T47D (cell line): ENCODE results near the gene DENND1A.

Experiments used
- DNase-seq, 2 experiments: peaks; one replicate each; pipeline versions ENCODE4 v3.0.0 to v3.0.0-alpha.2; 2011 to 2012; ENCODE audit warnings: low read depth in 1 of 2, low spot score in 1 of 2
- JUND ChIP-seq: IDR thresholded peaks from 2 replicates; pipeline ENCODE4 v1.6.1; 2012; ENCODE audit warnings: low read depth
- in situ Hi-C: cut with HindIII; loops from 2 replicates; pipeline ENCODE4 v1.10.0; 2016; ENCODE audit warnings: low sequenced_read_pairs, low pct_unique_long_range_greater_than_20kb

The DENND1A gene

DNA sequence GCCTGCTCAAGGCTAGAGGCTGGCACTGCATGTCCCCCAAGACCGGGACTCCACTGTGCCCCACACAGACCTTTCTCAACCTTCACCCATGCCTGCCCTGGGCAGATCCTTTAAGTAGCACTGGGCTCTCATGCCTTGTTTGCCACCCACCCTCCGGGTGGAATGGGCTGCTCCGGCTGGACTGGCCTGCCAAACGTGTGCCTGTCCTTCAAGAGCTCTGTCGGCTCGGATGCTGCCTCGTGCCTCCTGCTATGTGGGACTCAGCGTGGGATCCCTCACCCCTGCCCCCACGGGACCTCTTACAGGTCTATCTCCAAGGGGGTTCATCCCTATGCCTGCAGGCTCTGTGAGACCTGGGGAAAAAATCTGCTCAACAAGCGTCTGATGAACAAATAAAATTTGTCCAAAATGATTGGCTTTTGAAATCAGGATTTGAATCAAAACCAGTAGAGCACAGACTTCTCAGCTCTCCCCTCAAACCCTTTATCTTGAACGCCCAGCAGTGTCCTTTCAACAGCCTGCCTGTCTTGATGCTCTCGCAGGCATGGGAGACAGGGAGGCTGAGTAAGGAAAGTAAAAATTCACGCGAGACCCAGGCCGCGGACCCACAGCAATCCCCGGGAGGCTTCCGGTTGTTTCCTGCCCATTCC lies 517.6 kb downstream of the DENND1A start:
- TF ChIP-seq JUND = no peak
- in situ Hi-C loops = no loop called here
- no peak for DNase-seq

DNA sequence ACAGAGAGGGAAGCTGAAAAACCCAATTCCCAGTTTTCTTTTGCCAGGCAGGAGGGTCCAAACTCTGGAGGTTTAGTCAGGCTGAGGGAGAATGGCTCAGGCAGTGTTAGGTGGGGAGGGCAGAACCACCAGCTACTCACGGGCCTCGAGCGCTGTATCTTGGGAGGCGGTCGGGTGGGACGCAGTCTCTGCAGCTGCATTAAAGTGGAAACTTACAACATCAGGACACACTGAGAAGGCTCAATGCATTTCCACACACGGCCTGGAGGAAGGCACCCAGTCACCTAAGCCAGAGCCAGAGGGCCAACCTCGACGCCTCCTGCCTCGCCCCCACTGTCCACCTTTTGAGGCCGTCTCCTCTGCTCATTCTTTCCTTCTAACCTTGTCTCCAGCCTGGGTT lies 518.3 kb downstream of the DENND1A start:
- no peak for DNase-seq
- in situ Hi-C loops = no loop called here
- TF ChIP-seq JUND = no peak

GRCh38 chr9:123411191-123411590 lies 518.7 kb downstream of the DENND1A start:
- in situ Hi-C loops = no loop called here
- no peak for DNase-seq
- no peak for TF ChIP-seq JUND

- in situ Hi-C loops = no loop called here
- TF ChIP-seq JUND = no peak
- no peak for DNase-seq
Measured at GRCh38 chr9:123410281-123410910, 519.5 kb downstream of the DENND1A start.

- no peak for DNase-seq
- no peak for TF ChIP-seq JUND
- in situ Hi-C loops = no loop called here
Measured at GRCh38 chr9:123408313-123409262, 521.3 kb downstream of the DENND1A start.

- no peak for TF ChIP-seq JUND
- no peak for DNase-seq
- in situ Hi-C loops = no loop called here
Measured at GRCh38 chr9:123407217-123407851, 522.6 kb downstream of the DENND1A start.

GRCh38 chr9:123406691-123407216 lies 523.2 kb downstream of the DENND1A start:
- no peak for TF ChIP-seq JUND
- in situ Hi-C loops = no loop called here
- DNase-seq = no peak

DNA sequence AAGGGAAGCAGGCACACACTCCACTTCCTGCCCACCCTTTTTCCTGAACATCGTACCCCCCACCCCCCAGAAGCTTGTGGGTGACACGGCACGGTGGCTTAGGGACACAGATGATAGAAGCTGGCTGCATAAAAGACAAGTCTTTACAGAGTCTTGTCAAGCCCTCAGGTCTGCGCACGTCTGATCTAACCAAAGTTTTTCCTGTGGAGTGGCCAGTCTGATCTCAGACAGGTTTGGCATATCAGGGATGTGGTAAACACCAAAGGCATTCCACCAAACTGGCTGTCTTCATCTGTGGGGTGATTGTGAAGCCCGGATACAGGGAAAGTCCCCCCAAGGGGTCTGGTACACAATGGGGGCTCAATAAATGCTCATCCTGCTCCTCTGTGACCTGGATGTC lies 523.9 kb downstream of the DENND1A start:
- no peak for DNase-seq
- no peak for TF ChIP-seq JUND
- in situ Hi-C loops = no loop called here

- DNase-seq = no peak
- in situ Hi-C loops = no loop called here
- no peak for TF ChIP-seq JUND
Measured at GRCh38 chr9:123402981-123403509, 526.9 kb downstream of the DENND1A start.

DNA sequence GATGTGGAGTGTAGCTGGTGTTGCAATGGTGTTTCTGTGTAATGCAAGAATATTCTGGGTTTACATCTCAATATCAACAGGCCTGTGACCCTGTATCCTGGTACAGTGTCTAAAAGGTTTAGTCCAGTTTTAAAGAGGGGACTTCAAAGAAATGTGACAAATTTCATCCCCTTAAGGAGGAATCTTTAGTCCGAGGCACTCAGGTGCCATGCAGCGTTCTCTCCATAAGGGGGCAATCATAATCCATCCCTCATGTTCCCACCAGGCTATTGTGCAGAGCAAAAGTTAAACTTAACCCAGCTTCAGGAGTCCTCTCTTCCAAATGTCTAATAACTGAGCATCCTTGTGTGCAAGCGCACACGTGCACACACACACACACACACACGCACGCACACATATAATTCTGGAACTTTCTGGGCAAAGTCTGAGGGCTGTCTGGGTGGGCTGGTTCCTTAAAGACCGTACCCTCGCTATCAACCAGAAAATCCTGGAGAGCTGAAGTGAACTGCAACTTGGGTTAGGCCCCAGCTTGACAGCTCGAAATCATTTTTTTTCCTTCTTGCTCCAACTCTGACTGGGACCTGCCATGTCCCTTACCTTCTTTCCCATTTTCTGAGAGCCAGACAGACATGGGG lies 527.9 kb downstream of the DENND1A start:
- peak; percentile 73 to 88 for DNase-seq
- TF ChIP-seq JUND = no peak
- in situ Hi-C loops = no loop called here

DNA sequence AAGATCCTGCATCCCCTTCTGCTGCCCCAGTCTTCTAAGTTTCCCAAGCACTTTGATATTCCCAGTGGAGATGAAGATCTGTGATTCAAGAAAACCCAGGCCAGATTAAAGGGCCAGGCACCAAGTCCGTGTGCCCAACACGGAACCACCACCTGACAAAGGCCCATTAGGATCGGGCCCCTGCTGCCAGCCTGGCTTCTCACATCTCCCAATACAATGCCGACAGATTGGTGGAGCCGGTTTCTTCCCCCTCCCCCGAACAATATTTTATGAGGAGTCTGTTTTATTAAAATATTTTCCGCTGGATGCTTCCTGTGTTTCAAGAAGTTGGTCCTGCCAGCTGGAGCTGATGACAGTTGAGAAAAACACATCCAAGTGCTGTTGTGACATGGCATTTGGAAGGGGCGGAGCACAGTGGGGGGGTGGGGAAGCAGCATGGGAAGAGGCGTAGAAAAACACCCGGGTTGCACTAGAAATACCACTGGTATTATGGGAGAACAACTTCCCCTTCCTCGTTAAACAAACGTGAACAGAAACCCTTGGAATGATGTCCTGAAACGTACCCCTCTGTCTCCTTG lies 528.9 kb downstream of the DENND1A start:
- TF ChIP-seq JUND = no peak
- in situ Hi-C loops = no loop called here
- no peak for DNase-seq
